DND-41 (cell line): Measurements from ENCODE around the gene CLN6.

Source experiments
- ATAC-seq: fragments of 200-7000 bp; cut with Tn5 transposase; 3 replicates; pipeline ENCODE4 v1.9.1; 2021; ENCODE audit warnings: low read depth; ENCODE audit not compliant: insufficient read depth
- DNase-seq: peaks from one replicate; pipeline ENCODE4 v3.0.0-alpha.2; 2020
- H2AFZ ChIP-seq: 2 replicates; pipeline ENCODE4 v1.6.0; 2012; ENCODE audit warnings: low read depth, low read length
- H3K27ac ChIP-seq: 2 replicates; pipeline ENCODE4 v1.5.1; 2012; ENCODE audit warnings: low read length, inconsistent platforms
- H3K27me3 ChIP-seq: fragments of 200-600 bp; sonication (generic); 2 replicates; pipeline ENCODE4 v1.6.0; 2012; ENCODE audit warnings: low read length, mild to moderate bottlenecking, inconsistent platforms; ENCODE audit not compliant: insufficient read depth, poor library complexity
- H3K36me3 ChIP-seq: 2 replicates; pipeline ENCODE4 v1.5.1; 2012; ENCODE audit warnings: low read length, inconsistent platforms; ENCODE audit not compliant: insufficient read depth
- H3K4me1 ChIP-seq: 2 replicates; pipeline ENCODE4 v1.5.1; 2012; ENCODE audit warnings: mild to moderate bottlenecking, low read length; ENCODE audit not compliant: insufficient read depth
- H3K4me2 ChIP-seq: 2 replicates; pipeline ENCODE4 v1.6.0; 2012; ENCODE audit warnings: mild to moderate bottlenecking, moderate library complexity, low read length, inconsistent platforms; ENCODE audit not compliant: insufficient read depth
- H3K4me3 ChIP-seq, 2 experiments: fragments of 200-600 bp in 1 of 2; shearing (Covaris generic) in 1 of 2; 2 replicates each; pipeline ENCODE4 v1.5.1; 2012 to 2016; ENCODE audit warnings: inconsistent platforms in 2 of 2, low read length in 2 of 2, mild to moderate bottlenecking in 2 of 2, low read depth in 1 of 2, moderate library complexity in 1 of 2
- H3K79me2 ChIP-seq: 2 replicates; pipeline ENCODE4 v1.6.0; 2012; ENCODE audit warnings: low read length, inconsistent platforms; ENCODE audit not compliant: insufficient read depth
- H3K9ac ChIP-seq: 2 replicates; pipeline ENCODE4 v1.6.0; 2012; ENCODE audit warnings: low read depth, mild to moderate bottlenecking, inconsistent platforms, low read length, moderate library complexity
- H3K9me3 ChIP-seq: 2 replicates; pipeline ENCODE4 v1.5.1; 2012; ENCODE audit warnings: low read length, moderate library complexity, mild to moderate bottlenecking, inconsistent platforms; ENCODE audit not compliant: insufficient read depth, severe bottlenecking
- H4K20me1 ChIP-seq: 2 replicates; pipeline ENCODE4 v1.6.0; 2012; ENCODE audit warnings: low read length; ENCODE audit not compliant: insufficient read depth
- CTCF ChIP-seq: IDR thresholded peaks from 2 replicates; pipeline ENCODE4 v1.5.1; 2012; ENCODE audit warnings: borderline replicate concordance, low read length, moderate library complexity, mild to moderate bottlenecking; ENCODE audit not compliant: poor library complexity, severe bottlenecking; ENCODE audit errors: extremely low read depth
- EZH2 ChIP-seq: IDR thresholded peaks from 3 replicates; pipeline ENCODE4 v1.6.1; 2012; ENCODE audit warnings: borderline replicate concordance, low read depth, mild to moderate bottlenecking, moderate library complexity, low read length, inconsistent platforms; ENCODE audit not compliant: severe bottlenecking

CLN6 gene

GRCh38 chr15:68158046-68158628, 71.4 kb downstream of the CLN6 start:
- TF ChIP-seq CTCF (no peak), EZH2 (no peak)
- Histone ChIP-seq H3K9ac (no peak overlapping the region), H3K36me3 (peaks cover 69% of the 10 kb centered on the region), H3K79me2 (no peaks in the 10 kb centered on the region), H3K27ac (no peak overlapping the region), H4K20me1 (no peaks in the 10 kb centered on the region), H3K4me3 (no peak overlapping the region), H3K4me1 (no peaks in the 10 kb centered on the region), H2AFZ (no peak overlapping the region), H3K9me3 (no peaks in the 10 kb centered on the region), H3K4me2 (no peak overlapping the region), H3K27me3 (no peaks in the 10 kb centered on the region)
- no peak for ATAC-seq
- DNase-seq = no peak

GRCh38 chr15:68157074-68157473, 72.5 kb downstream of the CLN6 start:
- H3K9me3 ChIP-seq = no peaks in the 10 kb centered on the region
- H2AFZ ChIP-seq = no peak overlapping the region
- H3K4me3 ChIP-seq = no peak overlapping the region
- no peak overlapping the region for H3K27ac ChIP-seq
- no peaks in the 10 kb centered on the region for H3K79me2 ChIP-seq
- ATAC-seq = no peak
- no peak for TF ChIP-seq CTCF
- TF ChIP-seq EZH2 = no peak
- no peaks in the 10 kb centered on the region for H3K4me1 ChIP-seq
- H3K27me3 ChIP-seq = no peaks in the 10 kb centered on the region
- H3K36me3 ChIP-seq = peaks cover 67% of the 10 kb centered on the region
- no peak for DNase-seq
- H3K4me2 ChIP-seq = no peak overlapping the region
- no peaks in the 10 kb centered on the region for H4K20me1 ChIP-seq
- H3K9ac ChIP-seq = no peak overlapping the region
